HL-60/S4 (cell line): ENCODE results near the gene PLXND1.

Experiments used
- in situ Hi-C: fragments of 300-500 bp; cut with MboI; formaldehyde crosslinking; loops from 2 replicates; pipeline ENCODE4 v1.14.3; 2022; ENCODE audit warnings: low sequenced_read_pairs

The PLXND1 gene

DNA sequence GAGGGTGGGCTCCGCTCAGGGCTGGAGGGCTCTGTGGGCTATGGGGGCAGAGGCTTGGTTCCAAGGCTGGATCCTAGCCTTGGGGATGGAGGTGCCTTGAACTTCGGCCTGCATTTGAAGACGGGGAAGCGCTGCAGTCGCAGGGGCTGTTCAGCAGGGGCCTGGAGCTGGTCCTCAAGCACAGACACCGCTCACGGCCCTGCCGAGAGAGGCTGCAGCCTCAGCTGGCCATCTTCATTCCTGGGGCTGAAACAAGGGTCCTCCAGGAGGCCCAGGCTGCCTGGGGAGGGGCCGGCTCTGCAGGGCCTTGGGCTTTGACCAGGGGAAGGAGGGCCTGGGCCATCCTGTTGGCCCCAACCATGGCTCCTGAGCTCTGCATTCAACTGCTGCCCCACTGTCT, 25.6 kb upstream of the PLXND1 start:
- in situ Hi-C loops = loop anchor here (10.0 kb wide), 1 partner anchor 473 kb away; no protein-coding TSS in a partner anchor

DNA sequence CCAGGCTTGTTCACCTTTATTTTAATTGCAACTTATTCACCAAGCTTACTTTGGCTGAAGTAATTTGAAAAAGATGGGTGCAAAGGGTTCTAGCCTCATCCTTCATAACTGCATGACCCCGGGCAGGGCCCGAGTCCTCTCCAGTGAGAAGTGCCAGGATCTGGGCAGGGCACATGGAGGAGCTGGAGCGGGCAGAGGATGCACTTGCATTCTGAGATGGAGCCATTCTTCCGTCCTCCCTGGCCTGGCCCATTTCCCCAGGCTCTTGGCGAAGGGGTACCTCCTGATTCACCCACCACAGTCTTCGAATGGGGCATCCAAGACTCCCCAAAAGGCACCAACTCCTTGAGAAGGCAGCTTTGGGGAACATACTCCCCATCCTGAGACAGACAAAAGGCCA, 22.5 kb upstream of the PLXND1 start:
- in situ Hi-C loops = no loop called here

DNA sequence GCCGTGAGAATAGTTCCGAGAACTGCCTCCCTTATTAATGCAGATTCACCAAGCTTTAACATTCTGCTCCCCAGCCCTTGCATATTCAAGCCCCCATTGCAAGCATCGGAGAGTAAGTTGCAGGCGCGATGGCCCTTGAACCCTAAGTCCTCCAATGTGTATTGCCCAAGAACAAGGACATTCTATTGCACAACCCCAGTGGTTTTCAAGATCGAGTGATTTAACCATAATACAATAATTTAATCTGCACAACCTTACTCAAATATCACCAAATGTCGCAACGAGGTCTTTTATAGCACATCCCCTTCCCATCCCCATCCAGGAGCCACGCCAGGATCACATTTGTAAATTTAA, 21.7 kb upstream of the PLXND1 start:
- in situ Hi-C loops = no loop called here

DNA sequence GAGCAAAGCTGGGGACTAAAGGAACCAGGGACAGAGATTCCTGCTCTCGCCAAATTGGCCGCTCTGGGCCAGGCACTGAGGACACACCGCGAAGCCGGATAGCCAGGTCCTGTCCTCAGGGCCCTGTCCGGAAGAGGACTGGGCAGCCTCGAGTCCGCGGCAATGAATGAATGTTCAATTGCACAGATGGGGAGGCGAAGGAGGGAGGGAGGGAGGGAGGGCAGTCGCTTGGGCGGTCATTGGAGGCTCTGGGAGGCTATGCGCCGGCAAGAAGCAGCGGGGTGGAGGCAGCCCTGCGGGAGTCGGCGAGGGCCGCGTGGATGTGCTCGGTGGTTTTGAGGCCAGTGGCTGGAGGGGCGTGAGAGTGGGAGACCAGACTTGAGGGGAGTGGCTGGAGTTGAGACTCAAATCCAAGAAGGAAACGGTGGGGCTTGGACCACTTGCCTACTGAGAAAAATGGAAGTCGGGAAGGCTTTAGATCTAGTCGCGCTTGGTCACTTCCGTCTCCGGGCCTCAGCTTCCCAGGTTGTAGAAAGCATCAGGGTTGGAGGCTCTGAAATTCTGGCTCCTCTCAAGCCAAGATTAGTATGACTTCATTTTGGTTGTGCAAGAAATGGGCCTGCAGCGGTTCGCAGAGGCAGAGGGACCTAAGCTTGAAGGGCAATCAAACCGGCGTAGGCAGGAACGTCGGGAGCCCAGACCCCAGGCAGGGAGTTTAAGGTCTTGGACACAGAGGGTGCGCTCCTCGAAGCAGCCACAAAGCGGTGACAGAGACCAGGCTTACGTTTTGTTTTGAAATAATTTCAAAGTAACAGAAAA, 21.1 kb upstream of the PLXND1 start:
- in situ Hi-C loops = no loop called here

DNA sequence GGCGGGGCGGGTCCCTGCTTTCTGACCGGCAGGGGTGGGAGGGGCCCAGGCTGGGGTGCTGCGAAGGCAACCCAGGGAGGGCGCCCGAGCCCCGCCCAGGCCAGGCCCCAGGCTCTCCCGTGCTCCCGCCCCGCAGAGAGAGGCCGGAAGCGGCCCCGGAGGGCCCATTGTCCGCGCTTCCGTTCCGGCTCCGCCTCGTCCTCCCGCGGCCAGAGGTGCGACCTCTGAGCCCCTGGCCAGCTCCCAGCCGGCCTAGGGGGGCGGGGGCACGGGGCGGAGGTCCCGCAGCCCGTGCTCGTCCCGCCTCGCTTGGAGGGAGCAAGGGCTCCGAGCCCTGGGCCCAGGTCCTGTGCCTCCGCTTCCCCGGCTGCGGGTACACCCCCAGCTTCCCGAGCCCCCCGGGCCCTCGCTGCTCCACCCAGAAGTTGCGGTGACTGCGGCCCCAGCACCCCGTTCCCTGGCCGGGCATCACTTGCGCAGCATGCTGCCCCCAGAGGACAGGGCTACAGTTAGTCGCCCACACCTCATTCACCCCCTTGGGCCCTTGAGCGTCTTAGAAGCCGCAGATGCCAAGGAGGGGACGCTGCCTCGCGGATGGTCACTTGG, 20.4 kb upstream of the PLXND1 start:
- in situ Hi-C loops = no loop called here

DNA sequence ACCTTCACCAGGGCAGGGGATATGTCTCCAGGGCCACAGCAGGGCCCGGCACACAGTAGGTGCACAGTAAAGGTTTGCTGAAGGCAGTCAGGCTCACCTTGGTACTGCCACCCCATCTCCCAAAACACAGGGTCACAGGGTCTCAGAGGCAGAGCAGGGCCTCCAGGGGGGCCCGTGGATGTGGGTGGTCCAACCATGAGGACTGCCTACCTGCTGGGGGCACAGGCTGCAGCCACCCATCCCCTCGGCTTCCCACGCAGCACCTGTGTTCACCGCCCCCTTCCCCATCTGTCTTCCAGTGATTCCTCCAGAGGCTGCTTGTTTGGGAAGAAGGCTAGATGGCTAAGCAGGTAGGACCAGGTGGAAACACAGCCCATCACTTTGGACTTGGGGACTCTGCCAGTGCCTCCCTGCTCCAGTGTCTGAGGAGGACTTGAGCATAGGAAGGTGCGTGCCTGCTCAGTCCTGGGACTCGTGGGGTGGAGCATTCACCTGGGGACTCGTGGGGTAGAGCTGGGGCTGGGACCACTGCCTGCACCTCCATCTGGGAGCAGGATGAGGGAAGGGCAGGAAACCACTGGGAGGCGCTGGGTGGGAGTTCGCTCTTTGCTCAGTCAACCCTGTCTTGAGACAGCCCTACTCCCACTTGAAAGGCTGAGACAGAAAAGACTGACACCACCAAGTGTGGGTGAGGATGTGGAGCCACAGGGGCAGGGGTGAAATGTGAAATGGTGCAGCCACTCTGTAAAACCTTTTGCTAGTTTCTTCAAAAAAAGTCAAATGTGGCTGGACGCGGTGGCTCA, 18.8 kb upstream of the PLXND1 start:
- in situ Hi-C loops = no loop called here

DNA sequence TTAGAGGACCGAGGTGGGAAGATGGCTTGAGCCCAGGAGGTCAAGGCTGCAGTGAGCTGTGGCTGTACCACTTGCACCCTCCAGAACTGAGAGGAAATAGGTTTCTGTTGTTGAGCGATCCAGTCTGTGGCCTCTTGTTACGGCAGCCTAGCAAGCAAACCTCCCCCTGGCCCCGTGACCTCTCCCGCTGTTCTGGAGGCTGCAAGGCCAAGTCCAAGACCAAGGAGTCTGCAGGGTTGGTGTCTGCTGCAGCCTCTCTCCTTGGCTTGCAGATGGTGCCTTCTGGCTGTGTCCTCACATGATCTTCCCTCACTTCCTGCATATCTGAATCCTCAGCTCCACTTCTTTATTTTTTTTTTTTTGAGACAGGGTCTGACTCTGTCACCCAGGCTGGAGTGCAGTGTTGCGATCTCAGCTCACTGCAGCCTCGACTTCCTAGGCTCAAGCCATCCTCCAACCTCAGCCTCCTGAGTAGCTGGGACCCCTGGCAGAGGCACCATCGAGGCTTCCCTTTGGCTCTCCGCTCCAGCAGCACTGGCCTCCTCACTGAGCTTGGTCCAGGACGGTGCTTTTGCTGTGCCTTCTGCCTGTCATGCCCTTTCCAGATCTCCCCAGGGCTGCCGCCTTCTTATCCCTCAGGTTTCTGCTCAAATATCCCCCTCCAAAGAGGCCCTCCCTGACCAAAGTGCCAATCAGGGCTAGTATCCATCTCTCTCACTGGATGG, 18.0 kb upstream of the PLXND1 start:
- in situ Hi-C loops = no loop called here

DNA sequence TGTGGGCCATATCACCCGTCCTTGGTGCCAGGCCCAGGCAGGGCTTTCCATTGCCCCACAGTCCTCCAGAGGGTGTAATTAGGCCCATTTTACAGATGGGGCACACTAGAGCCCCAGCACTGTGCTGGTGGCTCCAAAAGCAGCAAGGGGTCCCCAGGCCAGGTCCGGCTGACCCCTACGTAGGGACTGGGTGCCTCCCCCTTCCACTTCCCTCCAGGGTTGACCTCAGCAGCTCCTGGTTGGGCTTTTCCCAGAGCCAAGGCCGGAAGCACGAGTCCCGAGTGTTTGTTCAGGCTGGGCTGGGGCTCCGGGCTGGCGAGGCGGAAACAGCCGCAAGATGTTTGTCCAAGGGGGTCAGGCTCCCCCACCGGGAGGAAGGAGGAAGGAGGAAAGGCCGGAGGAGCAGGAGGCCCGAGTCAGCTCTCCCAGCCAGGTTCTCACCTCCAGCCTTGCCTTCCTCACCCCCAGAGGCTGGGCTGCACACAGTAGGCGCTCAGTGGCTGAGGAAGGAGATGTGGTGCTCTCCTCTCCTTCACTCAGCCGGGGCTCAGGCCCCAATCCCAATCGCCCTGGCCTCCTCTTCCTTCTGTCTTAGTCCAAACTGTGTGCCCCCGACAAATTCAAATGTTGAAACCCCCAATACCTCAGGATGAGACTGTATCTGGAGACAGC, 17.1 kb upstream of the PLXND1 start:
- in situ Hi-C loops = no loop called here

DNA sequence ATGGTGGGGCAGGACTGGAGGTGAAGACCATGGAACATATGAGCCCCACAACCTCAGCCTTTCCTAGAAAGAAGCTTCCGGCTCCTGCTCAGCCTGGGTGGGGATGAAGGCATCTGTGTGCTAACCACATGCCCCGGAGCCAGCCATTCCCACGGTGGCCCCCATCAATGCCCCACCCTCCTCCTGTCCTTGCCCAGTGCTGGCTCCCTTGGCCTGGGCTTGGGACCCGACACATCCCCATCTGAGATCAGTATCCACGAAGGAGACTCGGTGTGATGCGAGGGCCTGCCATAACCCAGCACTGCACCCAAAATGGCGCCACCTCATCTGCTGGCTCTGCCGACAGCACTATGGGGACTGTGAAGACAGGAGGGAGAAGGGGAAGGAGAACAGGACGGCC, 16.5 kb upstream of the PLXND1 start:
- in situ Hi-C loops = no loop called here

DNA sequence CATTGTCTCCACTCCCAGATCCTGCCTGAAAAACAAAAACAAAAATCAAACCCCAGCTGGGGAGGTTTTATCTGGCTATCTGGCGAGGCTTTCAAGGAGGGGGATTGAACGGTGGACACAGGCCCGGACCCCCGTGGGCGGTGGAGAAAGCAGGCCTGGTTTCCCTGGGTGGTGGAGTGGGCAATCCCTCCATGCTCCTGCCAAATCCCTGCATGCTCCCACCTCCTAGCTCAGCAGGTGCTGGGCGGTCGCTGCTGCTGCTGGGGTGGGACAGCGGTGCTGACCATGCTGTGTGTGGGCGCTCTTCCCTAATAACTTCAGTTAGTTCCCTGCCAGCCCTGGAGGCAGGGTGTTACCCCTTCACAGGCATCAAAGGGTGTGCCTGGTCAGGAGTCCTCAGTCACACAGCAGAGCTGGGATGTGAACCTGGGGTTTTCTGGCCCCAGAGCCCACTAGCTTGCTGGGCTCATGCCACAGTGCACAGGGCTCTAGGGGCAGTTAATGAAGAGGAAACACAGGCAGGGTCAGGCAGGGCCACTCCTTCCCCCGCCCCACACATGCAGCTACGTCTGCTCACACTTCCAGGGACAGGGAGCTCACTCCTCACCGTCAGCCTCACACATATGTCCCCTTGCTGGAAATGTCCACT, 15.9 kb upstream of the PLXND1 start:
- in situ Hi-C loops = no loop called here

DNA sequence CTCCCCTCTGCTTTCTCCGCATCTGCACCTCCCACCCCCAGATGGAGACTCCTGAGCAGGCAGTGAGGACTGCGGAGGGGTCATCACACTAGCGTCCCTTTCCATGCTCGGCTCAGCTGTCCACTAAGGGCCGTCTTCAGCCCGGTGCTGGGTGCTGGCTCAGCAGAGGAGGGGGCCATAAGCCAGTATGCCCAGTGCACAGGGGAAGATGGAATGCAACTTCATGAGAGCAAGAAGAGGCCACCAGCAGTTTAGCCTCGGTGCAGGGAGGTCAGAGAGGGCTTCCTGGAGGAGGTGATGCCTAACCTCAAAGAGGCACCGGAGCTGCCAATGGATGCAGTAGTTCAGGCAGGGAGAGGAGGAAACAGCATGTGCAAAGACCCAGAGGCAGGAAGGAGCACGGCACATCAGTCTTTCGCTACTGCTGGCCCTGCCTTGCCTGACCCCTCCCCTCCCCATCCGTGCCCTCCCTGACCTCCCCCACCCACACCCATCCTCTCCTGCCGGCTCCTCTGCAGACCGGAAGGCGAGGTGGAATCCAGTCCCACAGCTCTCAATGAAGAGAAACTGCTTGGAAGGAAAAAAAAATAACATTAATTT, 15.2 kb upstream of the PLXND1 start:
- in situ Hi-C loops = no loop called here

DNA sequence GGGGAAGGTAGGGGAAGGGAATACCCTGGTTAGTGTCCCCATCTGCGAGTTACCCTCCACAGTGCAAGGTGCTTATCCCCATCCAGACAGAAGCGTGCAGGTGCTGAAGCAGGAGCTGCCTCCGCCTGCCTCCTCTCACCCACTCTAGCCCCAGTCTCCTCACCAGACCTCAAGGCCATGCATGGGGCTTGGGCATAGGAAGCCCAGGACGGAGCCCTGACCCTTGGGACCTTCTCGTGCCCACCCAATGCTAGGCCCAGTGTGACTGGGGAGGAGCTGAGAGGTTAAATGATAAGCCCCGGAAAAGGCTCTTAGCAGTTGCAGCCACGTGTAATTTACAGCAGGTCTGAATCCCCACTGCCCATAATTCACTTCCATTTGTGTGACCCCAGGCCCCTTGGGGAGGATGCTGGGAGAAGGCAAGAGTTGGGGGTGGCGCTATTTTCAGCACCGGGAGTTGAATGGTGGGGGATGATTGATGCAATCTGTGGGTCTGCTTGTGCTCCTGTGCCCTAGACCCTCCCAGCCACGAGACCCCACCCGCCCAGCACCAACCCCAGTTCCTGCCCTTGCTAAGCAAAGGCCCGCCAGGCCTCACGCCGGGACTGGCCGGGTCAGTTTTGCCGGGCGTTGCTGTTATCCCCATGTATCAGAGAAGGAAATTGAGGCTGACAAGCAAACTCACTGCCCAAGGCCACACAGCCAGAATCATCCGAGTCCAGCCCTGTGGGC, 14.5 kb upstream of the PLXND1 start:
- in situ Hi-C loops = no loop called here

DNA sequence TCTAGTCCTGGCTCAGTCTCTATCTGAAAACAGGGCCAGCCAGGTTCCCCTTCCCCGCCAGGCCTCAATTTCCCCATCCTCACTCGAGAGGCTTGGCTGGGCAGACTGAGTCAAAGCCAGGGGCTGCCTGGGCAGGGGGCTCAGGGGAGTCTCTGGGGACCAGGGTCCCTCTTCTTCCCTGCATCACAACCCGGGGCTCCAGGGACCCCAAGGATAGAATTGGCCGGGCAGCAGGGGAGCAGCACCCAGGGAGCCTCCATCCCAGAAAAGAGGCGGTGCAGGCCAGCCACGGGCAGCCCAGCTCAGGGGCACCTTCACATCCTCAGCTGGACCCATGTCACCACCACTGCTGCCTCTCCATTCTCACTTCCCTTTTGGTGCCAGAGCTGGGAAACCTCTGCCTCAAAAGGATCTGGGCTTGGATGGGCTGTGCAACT, 13.3 kb upstream of the PLXND1 start:
- in situ Hi-C loops = no loop called here

DNA sequence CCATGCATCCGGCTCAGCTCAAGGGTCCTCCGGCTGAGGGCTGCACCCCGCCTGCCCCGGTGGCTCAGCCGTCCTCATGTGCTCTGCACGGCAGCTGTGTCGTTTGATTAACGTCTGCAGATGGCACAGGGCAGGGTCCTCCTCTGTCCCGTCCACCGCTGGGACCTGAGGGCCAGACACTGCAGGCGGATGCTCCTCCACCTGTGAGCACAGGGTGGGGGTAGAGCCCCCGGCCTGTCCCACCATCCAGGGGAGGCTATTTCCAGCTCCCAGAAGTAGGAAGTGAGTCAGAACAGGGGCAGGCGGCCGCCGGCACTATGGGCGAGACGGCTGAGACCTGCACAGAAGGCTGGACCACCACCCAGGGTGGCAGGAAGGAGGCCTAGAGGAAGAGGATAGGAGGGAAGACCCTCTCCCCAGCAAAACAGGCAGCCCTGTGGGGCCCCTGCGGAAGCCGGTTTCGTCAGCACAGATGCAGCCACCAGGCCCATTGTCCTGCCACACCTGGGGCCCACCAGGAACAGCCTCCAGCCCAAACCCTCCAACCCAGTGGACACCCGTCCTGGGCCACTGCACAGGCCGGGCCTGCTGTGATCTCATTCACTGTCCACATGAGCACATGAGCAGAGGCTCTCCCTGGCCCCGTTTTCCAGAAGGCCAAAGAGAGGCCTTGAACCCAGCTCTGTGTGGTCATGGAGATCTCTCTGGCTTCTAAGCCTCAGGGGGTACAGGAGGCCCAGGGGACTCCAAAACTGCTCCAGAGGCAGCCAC, 12.6 kb upstream of the PLXND1 start:
- in situ Hi-C loops = no loop called here

DNA sequence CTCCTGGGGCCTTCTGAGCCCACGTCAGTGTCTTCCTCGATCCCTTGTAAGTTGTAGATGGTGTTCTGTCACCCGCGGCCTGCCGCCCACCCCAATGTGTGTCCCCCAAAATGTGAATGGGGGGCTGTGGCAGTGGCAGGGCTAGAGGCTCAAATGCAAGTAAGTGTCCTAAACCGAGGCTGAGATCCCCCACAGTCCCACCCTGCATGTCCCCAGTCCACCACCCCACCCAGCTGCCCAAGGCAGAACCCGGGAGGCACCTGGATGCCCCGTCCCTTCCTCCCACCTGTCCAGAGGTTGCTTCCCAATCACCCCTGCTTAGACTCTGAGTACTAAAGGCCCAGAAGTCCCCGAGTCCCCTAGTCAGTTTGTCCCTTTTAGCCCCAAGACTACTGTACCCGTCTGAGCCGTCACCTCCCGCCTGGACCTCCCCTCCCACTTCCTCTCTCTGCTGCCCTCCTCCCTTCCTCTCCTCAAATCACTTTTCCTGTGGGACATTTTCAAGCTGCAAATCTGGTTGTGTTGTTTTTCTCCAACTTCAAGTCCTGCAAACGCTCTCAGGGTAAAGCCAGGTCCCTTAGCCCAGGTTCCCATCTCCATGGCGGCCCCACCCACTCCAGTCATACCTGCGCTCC, 11.8 kb upstream of the PLXND1 start:
- in situ Hi-C loops = no loop called here

DNA sequence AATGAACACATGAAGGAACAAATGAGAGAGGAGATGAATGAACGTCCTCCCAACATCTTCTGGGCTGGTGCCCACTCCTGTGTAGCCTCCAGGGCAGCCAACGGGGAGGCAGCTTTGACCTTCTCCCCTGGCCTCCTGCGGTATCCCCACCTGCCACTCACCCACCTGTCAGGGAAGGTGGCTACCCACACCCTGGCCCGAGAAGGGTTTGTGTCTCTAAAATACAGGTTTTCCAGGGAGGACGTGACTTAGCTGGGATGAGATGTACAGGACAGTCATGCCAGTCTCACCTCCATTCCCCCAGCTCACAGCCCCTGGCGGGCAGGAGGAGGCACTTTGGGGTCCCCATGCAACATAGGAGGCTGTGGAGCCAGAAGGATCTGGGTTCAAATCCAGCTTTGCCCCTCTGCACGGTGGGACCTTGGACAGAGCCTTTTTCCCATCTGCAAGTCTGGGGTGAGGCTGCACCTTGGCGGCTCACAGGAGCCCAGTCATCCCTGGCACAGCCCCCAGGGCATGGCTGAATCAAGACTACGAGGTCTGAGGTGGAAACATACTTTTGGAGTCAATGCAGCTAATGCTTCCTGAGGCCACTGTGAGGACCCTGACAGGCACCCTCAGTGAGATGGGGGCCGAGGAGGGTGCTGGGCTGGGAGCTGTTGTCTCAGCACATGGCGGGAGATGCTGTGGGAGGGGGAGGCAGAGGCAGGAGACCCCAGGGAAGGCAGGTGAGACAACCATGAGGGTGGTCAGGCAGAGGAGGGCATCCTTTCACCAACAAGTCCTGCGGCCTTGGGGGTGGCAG, 11.1 kb upstream of the PLXND1 start:
- in situ Hi-C loops = no loop called here

DNA sequence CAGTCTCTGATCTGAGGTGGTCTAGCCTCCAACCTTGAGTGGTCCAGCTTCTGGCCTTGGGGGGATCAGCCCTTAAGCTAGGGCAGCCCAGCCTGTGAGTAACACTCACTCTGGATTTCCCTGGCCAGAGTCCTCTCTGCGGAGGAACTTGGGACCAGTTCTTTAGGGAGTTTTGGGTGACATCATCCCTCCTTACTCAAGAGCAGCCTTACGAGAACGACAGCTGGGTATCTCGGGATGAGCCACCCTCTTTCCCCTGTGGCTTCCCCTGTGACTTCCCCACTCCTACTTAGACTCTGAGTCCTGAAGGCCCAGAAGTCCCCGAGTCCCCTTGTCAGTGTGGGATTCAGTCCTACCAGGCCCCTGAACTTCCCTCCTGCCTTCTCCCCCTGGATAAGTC, 10.2 kb upstream of the PLXND1 start:
- in situ Hi-C loops = no loop called here
